ENCODE results near the gene GRK4.

The GRK4 gene

DNA sequence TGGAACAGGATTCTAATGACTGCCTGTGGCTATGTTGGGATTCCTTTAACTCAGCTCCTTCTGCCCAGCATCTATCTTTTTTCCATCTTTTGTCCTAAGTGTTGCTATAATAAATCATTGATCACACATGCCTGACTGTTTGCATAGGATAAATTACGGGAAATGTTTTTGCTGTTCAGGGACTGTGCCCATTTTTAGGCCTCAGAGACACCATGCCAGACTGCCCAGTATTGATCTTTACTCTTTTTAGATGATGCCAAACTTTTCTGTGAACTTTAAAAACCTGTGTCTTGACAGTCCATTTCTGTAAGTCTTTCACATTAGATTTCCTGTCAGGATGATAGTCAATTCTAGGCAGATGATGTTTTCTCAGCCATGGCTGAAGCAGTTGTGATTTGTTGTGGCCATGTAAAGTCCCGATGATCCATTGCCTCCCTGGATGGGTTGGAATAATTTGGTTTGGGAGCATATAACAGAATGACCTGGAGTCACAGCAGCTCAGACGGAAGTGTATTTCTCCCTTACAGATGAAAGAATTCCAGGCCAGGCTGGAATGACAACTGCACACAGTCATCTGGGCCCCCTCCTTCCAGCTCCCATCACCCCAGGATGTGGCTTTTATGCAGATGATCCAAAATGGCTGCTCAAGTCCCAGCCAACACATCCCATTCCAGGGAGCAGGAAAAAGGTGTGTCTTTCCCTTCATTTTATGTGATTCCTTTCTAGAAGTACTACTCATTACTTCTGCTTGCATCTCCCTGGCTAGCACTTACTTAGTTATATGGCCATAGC is 107.5 kb downstream of the GRK4 start:
- DNase-seq (ENCODE audit: low read depth in 2 of 2) = no peak

DNA sequence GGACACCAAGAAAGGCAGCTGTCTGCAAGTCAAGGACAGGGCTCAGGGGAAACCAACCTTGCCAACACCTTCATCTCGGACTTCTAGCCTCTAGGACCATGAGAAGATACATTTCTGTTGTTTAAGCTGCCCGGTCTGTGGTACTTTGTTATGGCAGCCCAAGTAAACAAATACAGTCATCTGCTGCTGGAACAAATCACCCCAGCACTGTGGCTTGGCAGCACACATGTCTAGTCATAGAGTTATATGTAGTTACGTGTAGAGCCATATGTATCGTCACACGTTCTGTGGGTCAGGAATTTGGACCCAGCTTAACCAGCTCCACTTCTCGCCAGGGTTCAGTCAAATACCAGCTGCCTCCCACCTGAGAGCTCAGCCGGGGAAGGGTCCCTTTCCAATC is 108.4 kb downstream of the GRK4 start:
- DNase-seq (ENCODE audit: low read depth in 2 of 2) = no peak

DNA sequence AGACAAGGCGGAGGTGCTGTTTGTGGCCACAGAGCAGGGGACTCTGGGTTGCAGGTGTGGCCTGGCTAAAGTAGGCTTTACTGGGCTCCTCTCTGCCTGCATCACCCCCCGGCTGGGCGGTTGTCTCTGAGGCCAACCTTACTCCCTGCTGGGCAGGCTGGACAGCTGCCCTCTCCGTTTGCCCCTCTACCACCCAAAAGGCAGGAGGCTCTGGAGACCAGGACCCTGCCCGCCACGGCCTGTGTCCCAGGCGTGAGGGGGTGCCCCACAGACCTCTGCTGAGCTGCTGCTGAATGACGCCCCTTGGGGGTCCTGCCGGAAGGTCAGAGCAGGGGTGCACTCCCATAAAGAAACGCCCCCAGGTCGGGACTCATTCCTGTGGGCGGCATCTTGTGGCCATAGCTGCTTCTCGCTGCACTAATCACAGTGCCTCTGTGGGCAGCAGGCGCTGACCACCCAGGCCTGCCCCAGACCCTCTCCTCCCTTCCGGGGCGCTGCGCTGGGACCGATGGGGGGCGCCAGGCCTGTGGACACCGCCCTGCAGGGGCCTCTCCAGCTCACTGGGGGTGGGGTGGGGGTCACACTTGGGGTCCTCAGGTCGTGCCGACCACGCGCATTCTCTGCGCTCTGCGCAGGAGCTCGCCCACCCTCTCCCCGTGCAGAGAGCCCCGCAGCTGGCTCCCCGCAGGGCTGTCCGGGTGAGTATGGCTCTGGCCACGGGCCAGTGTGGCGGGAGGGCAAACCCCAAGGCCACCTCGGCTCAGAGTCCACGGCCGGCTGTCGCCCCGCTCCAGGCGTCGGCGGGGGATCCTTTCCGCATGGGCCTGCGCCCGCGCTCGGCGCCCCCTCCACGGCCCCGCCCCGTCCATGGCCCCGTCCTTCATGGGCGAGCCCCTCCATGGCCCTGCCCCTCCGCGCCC is 110.0 kb downstream of the GRK4 start:
- DNase-seq (ENCODE audit: low read depth in 2 of 2) = no peak

DNA sequence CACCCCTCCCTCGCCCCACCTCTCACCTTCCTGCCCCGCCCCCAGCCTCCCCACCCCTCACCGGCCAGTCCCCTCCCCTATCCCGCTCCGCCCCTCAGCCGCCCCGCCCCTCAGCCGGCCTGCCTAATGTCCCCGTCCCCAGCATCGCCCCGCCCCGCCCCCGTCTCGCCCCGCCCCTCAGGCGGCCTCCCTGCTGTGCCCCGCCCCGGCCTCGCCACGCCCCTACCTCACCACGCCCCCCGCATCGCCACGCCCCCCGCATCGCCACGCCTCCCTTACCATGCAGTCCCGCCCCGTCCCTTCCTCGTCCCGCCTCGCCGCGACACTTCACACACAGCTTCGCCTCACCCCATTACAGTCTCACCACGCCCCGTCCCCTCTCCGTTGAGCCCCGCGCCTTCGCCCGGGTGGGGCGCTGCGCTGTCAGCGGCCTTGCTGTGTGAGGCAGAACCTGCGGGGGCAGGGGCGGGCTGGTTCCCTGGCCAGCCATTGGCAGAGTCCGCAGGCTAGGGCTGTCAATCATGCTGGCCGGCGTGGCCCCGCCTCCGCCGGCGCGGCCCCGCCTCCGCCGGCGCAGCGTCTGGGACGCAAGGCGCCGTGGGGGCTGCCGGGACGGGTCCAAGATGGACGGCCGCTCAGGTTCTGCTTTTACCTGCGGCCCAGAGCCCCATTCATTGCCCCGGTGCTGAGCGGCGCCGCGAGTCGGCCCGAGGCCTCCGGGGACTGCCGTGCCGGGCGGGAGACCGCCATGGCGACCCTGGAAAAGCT is 110.9 kb downstream of the GRK4 start, which contains the start of the genes HTT and HTT-AS:
TSS of gene HTT (plus strand) at position 604 of the 768 bp plus-strand sequence. CDS start at position 749, 145 bp downstream.
TSS of gene HTT-AS (minus strand) at position 461 of the 768 bp plus-strand sequence.
- DNase-seq (ENCODE audit: low read depth in 2 of 2) = peak; percentile 90 to 91

DNA sequence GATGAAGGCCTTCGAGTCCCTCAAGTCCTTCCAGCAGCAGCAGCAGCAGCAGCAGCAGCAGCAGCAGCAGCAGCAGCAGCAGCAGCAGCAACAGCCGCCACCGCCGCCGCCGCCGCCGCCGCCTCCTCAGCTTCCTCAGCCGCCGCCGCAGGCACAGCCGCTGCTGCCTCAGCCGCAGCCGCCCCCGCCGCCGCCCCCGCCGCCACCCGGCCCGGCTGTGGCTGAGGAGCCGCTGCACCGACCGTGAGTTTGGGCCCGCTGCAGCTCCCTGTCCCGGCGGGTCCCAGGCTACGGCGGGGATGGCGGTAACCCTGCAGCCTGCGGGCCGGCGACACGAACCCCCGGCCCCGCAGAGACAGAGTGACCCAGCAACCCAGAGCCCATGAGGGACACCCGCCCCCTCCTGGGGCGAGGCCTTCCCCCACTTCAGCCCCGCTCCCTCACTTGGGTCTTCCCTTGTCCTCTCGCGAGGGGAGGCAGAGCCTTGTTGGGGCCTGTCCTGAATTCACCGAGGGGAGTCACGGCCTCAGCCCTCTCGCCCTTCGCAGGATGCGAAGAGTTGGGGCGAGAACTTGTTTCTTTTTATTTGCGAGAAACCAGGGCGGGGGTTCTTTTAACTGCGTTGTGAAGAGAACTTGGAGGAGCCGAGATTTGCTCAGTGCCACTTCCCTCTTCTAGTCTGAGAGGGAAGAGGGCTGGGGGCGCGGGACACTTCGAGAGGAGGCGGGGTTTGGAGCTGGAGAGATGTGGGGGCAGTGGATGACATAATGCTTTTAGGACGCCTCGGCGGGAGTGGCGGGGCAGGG is 111.7 kb downstream of the GRK4 start:
- DNase-seq (ENCODE audit: low read depth in 2 of 2) = peak; percentile 27 to 38

DNA sequence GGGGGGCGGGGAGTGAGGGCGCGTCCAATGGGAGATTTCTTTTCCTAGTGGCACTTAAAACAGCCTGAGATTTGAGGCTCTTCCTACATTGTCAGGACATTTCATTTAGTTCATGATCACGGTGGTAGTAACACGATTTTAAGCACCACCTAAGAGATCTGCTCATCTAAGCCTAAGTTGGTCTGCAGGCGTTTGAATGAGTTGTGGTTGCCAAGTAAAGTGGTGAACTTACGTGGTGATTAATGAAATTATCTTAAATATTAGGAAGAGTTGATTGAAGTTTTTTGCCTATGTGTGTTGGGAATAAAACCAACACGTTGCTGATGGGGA is 112.2 kb downstream of the GRK4 start:
- DNase-seq (ENCODE audit: low read depth in 2 of 2) = no peak

DNA sequence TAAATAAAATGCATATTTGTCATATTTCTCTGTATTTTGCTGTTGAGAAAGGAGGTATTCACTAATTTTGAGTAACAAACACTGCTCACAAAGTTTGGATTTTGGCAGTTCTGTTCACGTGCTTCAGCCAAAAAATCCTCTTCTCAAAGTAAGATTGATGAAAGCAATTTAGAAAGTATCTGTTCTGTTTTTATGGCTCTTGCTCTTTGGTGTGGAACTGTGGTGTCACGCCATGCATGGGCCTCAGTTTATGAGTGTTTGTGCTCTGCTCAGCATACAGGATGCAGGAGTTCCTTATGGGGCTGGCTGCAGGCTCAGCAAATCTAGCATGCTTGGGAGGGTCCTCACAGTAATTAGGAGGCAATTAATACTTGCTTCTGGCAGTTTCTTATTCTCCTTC is 114.4 kb downstream of the GRK4 start:
- no peak for DNase-seq (ENCODE audit: low read depth in 2 of 2)

DNA sequence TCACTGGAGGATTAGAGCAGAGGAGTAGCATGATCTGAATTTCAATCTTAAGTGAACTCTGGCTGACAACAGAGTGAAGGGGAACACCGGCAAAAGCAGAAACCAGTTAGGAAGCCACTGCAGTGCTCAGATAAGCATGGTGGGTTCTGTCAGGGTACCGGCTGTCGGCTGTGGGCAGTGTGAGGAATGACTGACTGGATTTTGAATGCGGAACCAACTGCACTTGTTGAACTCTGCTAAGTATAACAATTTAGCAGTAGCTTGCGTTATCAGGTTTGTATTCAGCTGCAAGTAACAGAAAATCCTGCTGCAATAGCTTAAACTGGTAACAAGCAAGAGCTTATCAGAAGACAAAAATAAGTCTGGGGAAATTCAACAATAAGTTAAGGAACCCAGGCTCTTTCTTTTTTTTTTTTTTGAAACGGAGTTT is 116.3 kb downstream of the GRK4 start:
- no peak for DNase-seq (ENCODE audit: low read depth in 2 of 2)

DNA sequence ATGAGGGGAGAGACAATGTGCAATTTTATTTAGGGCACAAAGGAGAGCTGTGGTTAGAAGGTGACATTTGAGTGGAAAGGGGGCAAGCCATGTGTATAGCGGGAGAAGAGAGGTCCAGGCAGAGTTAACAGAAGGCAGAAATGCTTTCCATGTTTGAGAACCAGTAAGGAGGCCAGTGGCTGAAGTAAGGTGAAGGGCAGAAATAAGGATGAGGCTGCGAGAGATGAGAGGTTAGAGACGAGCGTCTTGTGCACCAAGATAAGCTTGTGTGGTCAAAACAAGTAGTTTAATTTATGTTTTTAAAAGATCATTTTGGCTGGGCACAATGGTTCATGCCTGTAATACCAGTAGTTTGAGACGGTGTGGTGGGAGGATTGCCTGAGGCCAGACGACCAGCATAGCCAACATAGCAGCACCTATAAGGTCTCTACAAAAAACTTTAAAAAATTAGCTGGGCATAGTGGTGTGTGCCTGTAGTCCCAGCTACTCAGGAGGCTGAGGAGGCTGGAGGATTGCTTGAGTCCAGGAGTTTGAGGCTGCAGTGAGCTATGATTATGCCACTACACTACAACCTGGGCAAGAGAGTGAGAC is 119.6 kb downstream of the GRK4 start:
- DNase-seq (ENCODE audit: low read depth in 2 of 2) = no peak

DNA sequence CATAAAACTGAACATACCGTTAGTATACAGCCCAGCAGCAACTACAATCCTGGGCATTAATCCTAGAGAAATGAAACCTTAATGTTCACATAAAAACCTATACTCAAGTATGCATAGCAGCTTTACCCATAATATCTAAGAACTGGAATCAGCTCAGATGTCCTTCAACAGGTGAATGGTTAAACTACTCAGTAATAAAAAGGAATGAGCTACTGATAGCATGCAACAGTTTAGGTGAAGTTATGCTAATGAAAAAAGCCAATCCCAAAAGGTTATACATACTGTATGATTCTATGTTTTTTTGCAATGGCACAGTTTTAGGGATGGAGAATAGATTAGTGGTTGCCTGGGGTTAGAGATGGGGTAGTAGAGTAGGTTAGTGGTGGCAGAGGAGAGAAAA is 120.4 kb downstream of the GRK4 start:
- no peak for DNase-seq (ENCODE audit: low read depth in 2 of 2)

DNA sequence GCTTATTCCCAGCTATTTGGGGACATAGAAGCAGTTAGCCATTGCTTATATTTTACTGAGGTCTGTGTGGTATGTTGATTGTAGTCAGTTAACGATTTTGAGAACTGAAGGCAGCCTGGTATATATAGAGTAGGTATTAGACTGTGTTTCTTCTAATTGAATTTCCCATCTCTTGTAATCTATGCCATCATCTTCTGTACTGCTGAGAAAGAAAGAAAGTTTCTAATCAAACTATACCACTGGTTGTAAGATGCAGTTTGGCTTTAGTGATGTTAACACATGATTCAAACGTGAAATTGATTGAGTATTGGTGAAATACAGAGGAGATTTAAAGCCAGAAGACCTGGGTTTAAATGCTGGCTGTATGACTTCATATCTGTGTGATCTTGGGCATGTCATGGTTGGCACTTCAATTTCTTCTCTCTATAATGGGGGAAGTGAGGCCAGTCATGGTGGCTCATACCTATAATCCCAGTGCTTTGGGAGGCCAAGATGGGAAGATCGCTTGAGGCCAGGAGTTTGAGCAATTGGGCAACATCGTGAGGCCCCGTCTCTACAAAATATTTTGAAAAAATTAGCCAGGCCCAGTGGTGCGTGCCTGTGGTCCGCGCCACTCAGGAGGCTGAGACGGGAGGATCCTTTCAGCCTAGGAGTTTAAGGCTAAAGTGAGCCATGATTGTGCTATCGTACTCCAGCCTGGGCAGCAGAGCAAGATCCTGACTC is 122.7 kb downstream of the GRK4 start:
- no peak for DNase-seq (ENCODE audit: low read depth in 2 of 2)

DNA sequence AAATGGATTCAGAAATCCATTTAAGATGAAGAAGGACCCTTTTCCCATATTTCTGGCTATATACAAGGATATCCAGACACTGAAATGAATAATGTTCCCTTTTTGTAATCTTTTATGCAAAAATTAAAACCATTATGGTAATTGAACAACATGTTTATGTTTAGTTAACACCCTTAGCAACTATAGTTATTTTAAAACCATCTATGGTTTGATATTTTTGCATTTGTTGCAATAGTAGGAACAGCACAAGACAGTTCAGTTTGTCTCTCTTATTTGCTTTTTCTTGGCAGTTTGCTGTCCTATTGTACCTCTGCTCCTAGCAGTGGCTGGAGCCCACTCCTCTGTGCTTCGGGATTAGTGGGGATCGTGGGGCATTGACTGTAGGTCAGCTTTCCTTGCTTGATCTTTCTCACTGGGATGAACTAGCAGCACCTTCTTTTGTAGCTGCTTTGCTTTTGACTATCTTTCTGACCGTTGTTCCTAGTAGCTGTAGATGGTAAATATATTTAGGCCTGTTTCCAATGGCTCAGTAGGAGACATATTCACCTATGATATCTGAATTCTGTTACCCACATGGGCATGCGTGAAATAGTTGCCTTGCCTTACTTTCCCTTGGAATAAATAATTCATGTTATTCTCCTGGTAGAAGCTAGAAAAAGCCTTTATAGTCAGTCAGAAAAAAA is 123.9 kb downstream of the GRK4 start:
- DNase-seq (ENCODE audit: low read depth in 2 of 2) = no peak
